T-cell (primary cell): ENCODE results near the gene TPD52L2. TPM values are rescaled to one million over a fixed set of nuclear protein-coding genes. Genes with fewer than 3 reads are reported as not detected.
"Not testable (repeated sequence)": the region's sequence is repeated elsewhere in the genome, so short reads cannot be mapped to it uniquely, and the experiment has no call there.

Experiments
- ATAC-seq, 4 experiments: fragments of 200-7000 bp in 3 of 4; fragments of 150-1000 bp in 1 of 4; cut with Tn5 transposase; replicated peaks in 1 of 4; 1 replicate in 3 of 4; 2 replicates in 1 of 4; pipeline ENCODE4 v1.10.0; 2021; ENCODE audit warnings: moderate library complexity in 3 of 4, mild to moderate bottlenecking in 2 of 4, moderate number of reproducible peaks in 1 of 4
- CTCF ChIA-PET, 2 donors: fragments of 300-600 bp; sonication (Branson Sonifier 250); formaldehyde crosslinking; loops; one replicate each; lab custom pipeline; 2022; ENCODE audit warnings: antibody characterized with exemption in 2 of 2; lab: Charles Lee
- POLR2A ChIA-PET, 2 donors: fragments of 300-600 bp; sonication (Branson Sonifier 250); formaldehyde crosslinking; loops; one replicate each; lab custom pipeline; 2022; ENCODE audit warnings: antibody characterized with exemption in 2 of 2; lab: Charles Lee
- DNase-seq, 35 experiments: peaks; one replicate each; pipeline versions ENCODE4 v3.0.0 to v3.0.0-alpha.2; 2013 to 2023
- H3K27ac ChIP-seq: one replicate; pipeline ENCODE4 v1.5.1; 2013; ENCODE audit warnings: low read length
- H3K27me3 ChIP-seq, 2 experiments: replicated peaks in 1 of 2; 1 replicate in 1 of 2; 2 replicates in 1 of 2; pipeline versions ENCODE4 v1.6.1 to v1.7.0; 2013; ENCODE audit warnings: low read length in 1 of 2, mixed read lengths in 1 of 2; ENCODE audit not compliant: control insufficient read depth in 2 of 2, insufficient read depth in 2 of 2; ENCODE audit errors: extremely low read depth in 1 of 2
- H3K36me3 ChIP-seq, 2 donors: 1 replicate in 1 of 2; 2 replicates in 1 of 2; pipeline versions ENCODE4 v1.6.1 to v1.7.0; 2013; ENCODE audit warnings: low read length in 1 of 2; ENCODE audit not compliant: control insufficient read depth in 2 of 2, insufficient read depth in 1 of 2; ENCODE audit errors: extremely low read depth in 1 of 2
- H3K4me1 ChIP-seq, 2 experiments: 1 replicate in 1 of 2; 2 replicates in 1 of 2; pipeline versions ENCODE4 v1.6.1 to v1.7.0; 2013; ENCODE audit warnings: low read length in 2 of 2, mixed read lengths in 1 of 2; ENCODE audit not compliant: insufficient read depth in 2 of 2, control insufficient read depth in 1 of 2; ENCODE audit errors: extremely low read depth in 1 of 2
- H3K4me3 ChIP-seq, 2 donors: 1 replicate in 1 of 2; 2 replicates in 1 of 2; pipeline versions ENCODE4 v1.5.1 to v1.7.0; 2013; ENCODE audit warnings: mild to moderate bottlenecking in 2 of 2, low read length in 1 of 2, moderate library complexity in 1 of 2; ENCODE audit not compliant: control insufficient read depth in 1 of 2; ENCODE audit errors: extremely low read depth in 1 of 2
- H3K9me3 ChIP-seq: 2 replicates; pipeline ENCODE4 v1.7.0; 2013
- H3K27ac Mint-ChIP-seq, 2 donors: one replicate each; pipeline ENCODE4 v1.8.0; 2020 to 2021; ENCODE audit warnings: mild to moderate bottlenecking in 2 of 2, mixed read lengths in 2 of 2
- H3K27me3 Mint-ChIP-seq, 2 donors: one replicate each; pipeline ENCODE4 v1.8.0; 2021 to 2022; ENCODE audit warnings: mixed read lengths in 2 of 2
- H3K36me3 Mint-ChIP-seq: one replicate; pipeline ENCODE4 v1.8.0; 2021; ENCODE audit warnings: mixed read lengths
- H3K4me1 Mint-ChIP-seq, 3 donors: one replicate each; pipeline ENCODE4 v1.8.0; 2020 to 2022; ENCODE audit warnings: mixed read lengths in 3 of 3, mild to moderate bottlenecking in 1 of 3
- H3K4me3 Mint-ChIP-seq, 3 donors: one replicate each; pipeline ENCODE4 v1.8.0; 2020 to 2022; ENCODE audit warnings: mild to moderate bottlenecking in 3 of 3, mixed read lengths in 3 of 3, moderate library complexity in 3 of 3
- H3K9me3 Mint-ChIP-seq, 3 donors: one replicate each; pipeline ENCODE4 v1.8.0; 2020 to 2022; ENCODE audit warnings: mixed read lengths in 3 of 3
- WGBS: methylation state at CpG from one replicate; pipeline ENCODE4 v1.1.5; 2013; ENCODE audit warnings: missing lambda C conversion rate; ENCODE audit not compliant: insufficient coverage; 5-methylcytosine and 5-hydroxymethylcytosine counted together
- total RNA-seq, 35 experiments: library from RNA in 6 of 35; stranded (reverse) in 6 of 35; fragments of 120-200 nt in 1 of 35; gene quantifications; one replicate each; pipeline versions ENCODE4 v1.2.1 to v1.2.4 and lab custom pipeline; 2013 to 2026

TPD52L2 gene
- total RNA-seq, 5 donors from 2014 or later (not counting 1 experiment from before 2014, with no cell fraction given) = 27.8 to 44.1 (median 39.3) TPM

- Mint-ChIP-seq H3K9me3 (no peaks in the 10 kb centered on the region), H3K4me1 (peaks cover 20 to 31% (median 27%) of the 10 kb centered on the region in 3 donors), H3K4me3 (peak overlapping the region in 1 of 3 donors; percentile 34), H3K27ac (peak overlapping the region in 1 of 2 donors; percentile 60), H3K27me3 (no peaks in the 10 kb centered on the region), H3K36me3 (peaks cover 18% of the 10 kb centered on the region)
- no peak overlapping the region for H3K4me3 ChIP-seq
- H3K9me3 ChIP-seq = no peaks in the 10 kb centered on the region
- peaks cover 4 to 25% of the 10 kb centered on the region in 2 donors for H3K36me3 ChIP-seq
- DNase-seq (no peak), ATAC-seq (no peak)
- H3K4me1 ChIP-seq = peaks cover 6 to 33% of the 10 kb centered on the region in 2 experiments
- no peak overlapping the region for H3K27ac ChIP-seq
- ChIA-PET POLR2A (no interaction called here), CTCF (interaction anchor here in 1 of 2 donors (0.7 kb wide), 1 partner anchor 321 kb away, joined by 3 read pairs; the partner anchor contains the start of gene SRMS)
- H3K27me3 ChIP-seq = no peaks in the 10 kb centered on the region
- 88% methylated on average over 4 of the region's 5 CpGs for WGBS
Measured at GRCh38 chr20:63868264-63868663, 3.2 kb downstream of the TPD52L2 start.

- ChIA-PET POLR2A (no interaction called here), CTCF (no interaction called here)
- Histone ChIP-seq H3K36me3 (peaks cover 24 to 69% of the 10 kb centered on the region in 2 donors), H3K27me3 (no peaks in the 10 kb centered on the region), H3K9me3 (no peaks in the 10 kb centered on the region), H3K4me3 (no peak overlapping the region), H3K27ac (no peak overlapping the region), H3K4me1 (peaks cover 0 to 4% of the 10 kb centered on the region in 2 experiments)
- Mint-ChIP-seq H3K36me3 (peaks cover 32% of the 10 kb centered on the region), H3K27ac (peak overlapping the region in 1 of 2 donors; percentile 36), H3K4me3 (no peak overlapping the region), H3K4me1 (peaks cover 4 to 6% (median 6%) of the 10 kb centered on the region in 3 donors), H3K27me3 (no peaks in the 10 kb centered on the region), H3K9me3 (no peaks in the 10 kb centered on the region)
- DNase-seq (no peak), ATAC-seq (peak; percentile 37 to 84 (median 52))
- 76% methylated on average over 6 of the region's 14 CpGs for whole genome bisulfite sequencing
Measured at GRCh38 chr20:63873477-63873971, 8.5 kb downstream of the TPD52L2 start.

DNA sequence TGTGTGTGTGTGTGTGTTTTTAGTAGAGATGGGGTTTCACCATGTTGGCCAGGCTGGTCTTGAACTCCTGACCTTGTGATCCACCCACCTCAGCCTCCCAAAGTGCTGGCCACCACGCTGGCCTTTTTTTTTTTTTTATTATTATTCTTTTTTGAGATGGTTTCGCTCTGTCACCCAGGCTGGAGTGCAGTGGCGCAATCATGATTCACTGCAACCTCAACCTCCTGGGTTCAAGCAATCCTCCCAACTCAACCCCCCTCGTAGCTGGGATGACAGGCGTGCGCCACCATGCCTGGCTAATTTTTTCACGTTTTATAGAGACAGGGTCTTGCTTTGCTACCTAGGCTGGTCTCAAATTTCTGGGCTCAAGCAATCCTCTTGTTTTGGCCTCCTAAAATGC is 9.2 kb downstream of the TPD52L2 start:
- POLR2A ChIA-PET, H3K9me3 ChIP-seq, H3K27me3 ChIP-seq, H3K9me3 Mint-ChIP-seq, H3K4me3 ChIP-seq, H3K27ac ChIP-seq, DNase-seq, H3K4me3 Mint-ChIP-seq, H3K4me1 ChIP-seq, H3K27me3 Mint-ChIP-seq, H3K27ac Mint-ChIP-seq, ATAC-seq, CTCF ChIA-PET, H3K4me1 Mint-ChIP-seq: not testable (repeated sequence)
- peaks cover 28 to 71% of the 10 kb centered on the region in 2 donors for H3K36me3 ChIP-seq
- peaks cover 29% of the 10 kb centered on the region for H3K36me3 Mint-ChIP-seq
- 85% methylated on average over 5 of the region's 7 CpGs for WGBS

DNA sequence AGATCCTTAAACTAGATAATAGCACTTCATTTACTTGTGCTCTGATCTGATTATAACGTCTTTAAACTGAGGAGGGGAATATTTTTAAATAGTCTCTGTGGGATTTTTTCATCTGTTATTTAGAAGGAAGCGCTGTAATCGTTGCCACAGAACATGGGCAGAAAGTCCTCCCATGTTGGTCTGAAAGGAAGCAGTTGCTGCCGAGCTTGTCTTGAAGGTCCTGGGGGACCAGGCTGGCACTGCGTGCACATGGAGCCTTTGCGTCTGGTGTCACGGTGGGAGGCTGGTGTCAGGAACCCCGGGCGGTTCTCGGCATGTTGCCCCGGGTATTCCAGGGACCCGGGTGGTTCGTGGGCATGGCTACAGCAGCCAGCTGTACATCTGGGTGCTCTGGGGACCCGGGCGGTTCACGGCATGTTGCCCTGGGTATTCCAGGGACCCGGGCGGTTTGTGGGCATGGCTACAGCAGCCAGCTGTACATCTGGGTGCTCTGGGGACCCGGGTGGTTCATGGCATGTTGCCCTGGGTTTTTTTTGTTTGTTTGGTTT is 11.5 kb downstream of the TPD52L2 start:
- 93% methylated on average over 17 of the region's 19 CpGs for WGBS
- Histone ChIP-seq H3K4me3 (no peak overlapping the region), H3K27ac (no peak overlapping the region), H3K9me3 (no peaks in the 10 kb centered on the region), H3K4me1 (peaks cover 0 to 4% of the 10 kb centered on the region in 2 experiments), H3K36me3 (peaks cover 30 to 59% of the 10 kb centered on the region in 2 donors), H3K27me3 (no peaks in the 10 kb centered on the region)
- CTCF ChIA-PET = no interaction called here
- Mint-ChIP-seq H3K27me3 (no peaks in the 10 kb centered on the region), H3K4me1 (peaks cover 4 to 6% (median 6%) of the 10 kb centered on the region in 3 donors), H3K27ac (no peak overlapping the region), H3K4me3 (no peak overlapping the region), H3K9me3 (no peaks in the 10 kb centered on the region), H3K36me3 (peaks cover 25% of the 10 kb centered on the region)
- ATAC-seq (no peak), DNase-seq (no peak)
- POLR2A ChIA-PET = interaction anchor here in 1 of 2 donors (0.5 kb wide), 1 partner anchor 12 kb away, joined by 4 read pairs; the partner anchor contains the start of gene TPD52L2

- H3K9me3 ChIP-seq = no peaks in the 10 kb centered on the region
- Mint-ChIP-seq H3K4me1 (peaks cover 4% of the 10 kb centered on the region in 3 donors), H3K27ac (no peak overlapping the region), H3K4me3 (no peak overlapping the region), H3K9me3 (no peaks in the 10 kb centered on the region), H3K36me3 (peaks cover 25% of the 10 kb centered on the region), H3K27me3 (no peaks in the 10 kb centered on the region)
- ChIA-PET CTCF (interaction anchor here in 1 of 2 donors (0.8 kb wide), 1 partner anchor 13 kb away, joined by 3 read pairs; the partner anchor contains the start of gene TPD52L2), POLR2A (interaction anchor here in 1 of 2 donors (0.6 kb wide), 1 partner anchor 664 kb away, joined by 4 read pairs; no protein-coding TSS in a partner anchor)
- peaks cover 0 to 4% of the 10 kb centered on the region in 2 experiments for H3K4me1 ChIP-seq
- WGBS = 96% methylated on average over 31 of the region's 32 CpGs
- peaks cover 40 to 62% of the 10 kb centered on the region in 2 donors for H3K36me3 ChIP-seq
- H3K27ac ChIP-seq = no peak overlapping the region
- ATAC-seq (no peak), DNase-seq (no peak)
- no peak overlapping the region for H3K4me3 ChIP-seq
- H3K27me3 ChIP-seq = no peaks in the 10 kb centered on the region
Measured at GRCh38 chr20:63877755-63878470, 12.8 kb downstream of the TPD52L2 start.

DNA sequence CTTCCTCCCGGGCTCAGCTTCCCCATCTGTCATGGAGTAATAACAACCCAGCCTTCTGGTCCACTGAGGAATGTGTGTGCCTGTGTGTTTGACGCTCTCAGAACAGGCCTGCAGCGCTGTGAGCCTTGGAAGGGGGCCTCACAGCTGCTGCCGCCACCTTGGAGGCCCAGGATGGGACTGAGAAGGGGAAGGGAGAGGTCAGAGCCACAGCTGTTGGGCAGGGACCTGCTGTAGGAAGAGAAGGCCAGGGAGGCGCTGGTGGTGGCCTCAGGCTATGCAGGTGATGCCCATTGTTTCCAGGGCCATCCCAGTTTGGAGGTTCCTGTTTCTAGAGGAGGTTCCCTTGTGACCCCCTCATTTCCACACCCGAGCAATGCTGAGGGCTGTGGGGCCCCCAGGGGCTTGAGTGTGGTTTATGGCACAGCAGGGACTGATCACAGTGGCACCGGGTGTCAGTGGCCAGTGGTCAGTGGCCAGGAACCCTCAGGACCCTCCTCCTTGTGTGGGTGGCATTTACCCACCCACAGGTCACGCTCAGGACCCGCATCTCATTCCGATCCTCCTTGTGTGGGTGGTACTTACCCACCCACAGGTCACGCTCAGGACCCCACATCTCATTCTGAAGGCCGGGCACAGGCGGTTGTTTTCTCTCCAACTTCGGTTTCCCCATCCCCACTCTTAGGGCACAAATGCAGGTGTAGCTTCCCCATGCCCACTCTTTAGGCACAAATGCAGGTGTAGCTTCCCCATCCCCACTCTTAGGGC is 14.0 kb downstream of the TPD52L2 start:
- no peaks in the 10 kb centered on the region for H3K4me1 ChIP-seq
- ChIA-PET POLR2A (no interaction called here), CTCF (no interaction called here)
- peaks cover 0 to 4% (median 0%) of the 10 kb centered on the region in 3 donors for H3K4me1 Mint-ChIP-seq
- no peaks in the 10 kb centered on the region for H3K27me3 Mint-ChIP-seq
- DNase-seq (no peak), ATAC-seq (no peak)
- peaks cover 20% of the 10 kb centered on the region for H3K36me3 Mint-ChIP-seq
- no peaks in the 10 kb centered on the region for H3K9me3 ChIP-seq
- peaks cover 44 to 65% of the 10 kb centered on the region in 2 donors for H3K36me3 ChIP-seq
- no peak overlapping the region for H3K27ac Mint-ChIP-seq
- H3K27me3 ChIP-seq = no peaks in the 10 kb centered on the region
- 98% methylated on average over 12 of the region's 14 CpGs for WGBS
- H3K4me3 Mint-ChIP-seq = no peak overlapping the region
- no peak overlapping the region for H3K4me3 ChIP-seq
- no peaks in the 10 kb centered on the region for H3K9me3 Mint-ChIP-seq
- no peak overlapping the region for H3K27ac ChIP-seq
